Stimulated activated CD4-positive, alpha-beta T cell treated with anti-CD3 and anti-CD28 coated beads, Interleukin-1b, Interleukin-23, amount 100 ng/mL, for 1 hour (primary cell): ENCODE results near the gene KIF23.

Source experiments
- DNase-seq, 2 donors: peaks; one replicate each; pipeline ENCODE4 v3.0.0-alpha.2; 2020; ENCODE audit warnings: low read depth in 2 of 2

KIF23 gene

DNA sequence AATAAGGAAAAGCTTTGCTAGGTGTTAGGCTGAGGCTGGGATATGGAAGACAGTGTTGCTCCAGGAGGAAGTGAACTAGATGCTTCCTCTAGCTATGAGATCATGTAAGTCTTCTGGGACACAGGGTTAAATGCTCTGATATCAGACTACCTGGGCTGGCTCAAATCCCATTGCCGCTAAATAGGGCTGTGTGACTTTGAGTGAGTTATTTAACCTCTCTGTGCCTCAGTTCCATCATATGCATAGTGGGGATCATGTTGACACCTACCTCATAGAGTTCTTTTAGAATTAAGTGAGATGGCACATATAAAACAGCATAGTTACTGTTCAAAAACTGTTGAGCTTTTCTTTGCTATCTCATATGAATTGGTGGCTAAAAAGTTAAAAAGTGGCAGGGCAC, 51.1 kb downstream of the KIF23 start:
- DNase-seq, result no peak

DNA sequence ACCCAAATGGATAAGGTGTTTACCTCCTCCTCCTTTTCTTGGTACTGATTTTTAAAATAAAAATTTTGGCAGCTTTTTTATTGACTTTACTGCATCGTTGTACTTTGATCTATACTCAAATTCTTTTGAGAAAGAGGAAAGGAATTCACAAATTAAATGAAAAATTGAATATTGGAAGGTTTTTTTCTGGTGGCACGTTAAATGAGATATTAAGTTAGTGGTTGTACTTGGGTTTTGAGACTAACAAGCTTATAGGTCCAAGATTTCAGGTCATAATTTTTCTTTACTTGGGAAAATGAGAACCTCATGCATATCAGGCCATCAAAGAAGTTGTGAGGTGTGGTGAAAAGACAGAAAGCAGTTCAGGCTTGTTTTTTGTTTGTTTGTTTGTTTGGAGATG, 52.6 kb downstream of the KIF23 start:
- DNase-seq, result no peak

DNA sequence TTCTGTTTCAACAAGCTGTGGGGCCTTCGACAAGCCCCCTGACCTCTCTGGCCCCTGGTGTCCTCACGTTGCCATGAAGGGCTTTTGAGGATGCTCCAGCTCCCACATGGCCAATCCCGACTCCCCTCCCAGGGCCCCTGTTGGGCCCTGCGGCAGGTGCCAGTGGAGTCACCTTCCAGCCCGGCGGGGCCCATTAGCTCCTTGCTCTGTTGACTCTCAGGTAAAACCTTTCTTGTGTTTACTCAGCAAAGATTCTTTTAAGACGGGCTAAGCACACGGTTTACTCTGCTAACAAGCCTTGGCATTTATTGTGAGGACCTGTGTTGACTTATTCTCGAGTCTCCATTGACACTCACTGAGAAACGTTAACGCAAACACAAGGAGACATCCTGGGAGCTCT, 53.5 kb downstream of the KIF23 start:
- DNase-seq, result no peak

- peak; percentile 39 to 66 for DNase-seq
Observed at GRCh38 chr15:69468241-69469121, 54.3 kb downstream of the KIF23 start.

- no peak for DNase-seq
Observed at GRCh38 chr15:69469467-69470201, 55.5 kb downstream of the KIF23 start.

DNA sequence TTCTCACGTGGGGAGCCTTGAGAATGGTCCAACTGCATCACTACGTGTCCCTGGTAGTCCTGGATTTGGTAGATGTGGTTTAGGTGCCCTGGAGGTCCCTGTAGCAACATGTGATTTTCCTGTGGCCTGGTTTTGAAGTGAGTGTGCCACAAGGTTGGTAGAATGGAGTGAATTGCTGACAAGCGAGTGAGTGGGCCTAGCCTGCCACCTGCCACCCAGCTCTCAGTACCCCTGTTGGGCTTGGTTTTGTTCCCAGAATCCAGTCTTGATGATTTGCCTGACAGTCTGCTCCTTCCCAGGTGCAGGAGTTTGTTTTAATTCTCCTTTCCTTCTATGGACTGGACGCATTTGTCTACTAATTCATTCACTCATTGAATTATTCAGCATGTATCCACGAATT, 57.9 kb downstream of the KIF23 start:
- DNase-seq, result no peak

GRCh38 chr15:69472562-69472961, 58.4 kb downstream of the KIF23 start:
- DNase-seq, result no peak

- no peak for DNase-seq
Observed at GRCh38 chr15:69474291-69474690, 60.1 kb downstream of the KIF23 start.

GRCh38 chr15:69474846-69475455, 60.8 kb downstream of the KIF23 start:
- no peak for DNase-seq

- DNase-seq, result peak; percentile 44 to 62
Observed at GRCh38 chr15:69475769-69476358, 61.7 kb downstream of the KIF23 start.

- DNase-seq, result no peak
Observed at GRCh38 chr15:69476704-69477473, 62.7 kb downstream of the KIF23 start.

DNA sequence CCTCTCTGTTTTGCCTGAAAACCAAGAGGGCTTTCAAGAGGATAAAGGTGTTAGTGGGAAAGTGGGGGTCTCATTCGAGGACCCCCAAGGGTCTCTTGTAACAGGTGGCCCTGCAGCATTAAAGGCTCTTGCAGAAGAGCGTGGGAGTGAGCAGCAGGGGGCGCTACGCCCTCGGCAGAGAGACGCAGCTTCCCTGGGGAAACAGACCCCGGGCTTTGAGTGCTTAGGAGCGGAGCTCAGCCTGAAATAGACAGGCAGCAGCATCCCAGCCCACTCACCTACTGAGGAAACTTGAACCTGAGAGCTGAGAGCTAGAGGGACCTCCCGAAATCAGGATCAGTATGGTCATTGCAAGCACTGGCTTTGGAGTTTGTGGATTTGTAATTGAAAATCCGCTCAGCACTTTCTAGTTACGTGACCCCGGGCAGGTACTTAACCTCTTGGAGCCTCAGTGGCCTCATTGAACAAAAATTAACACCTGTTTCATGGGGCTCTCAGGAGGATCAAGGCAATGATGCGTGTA, 64.2 kb downstream of the KIF23 start:
- no peak for DNase-seq

DNA sequence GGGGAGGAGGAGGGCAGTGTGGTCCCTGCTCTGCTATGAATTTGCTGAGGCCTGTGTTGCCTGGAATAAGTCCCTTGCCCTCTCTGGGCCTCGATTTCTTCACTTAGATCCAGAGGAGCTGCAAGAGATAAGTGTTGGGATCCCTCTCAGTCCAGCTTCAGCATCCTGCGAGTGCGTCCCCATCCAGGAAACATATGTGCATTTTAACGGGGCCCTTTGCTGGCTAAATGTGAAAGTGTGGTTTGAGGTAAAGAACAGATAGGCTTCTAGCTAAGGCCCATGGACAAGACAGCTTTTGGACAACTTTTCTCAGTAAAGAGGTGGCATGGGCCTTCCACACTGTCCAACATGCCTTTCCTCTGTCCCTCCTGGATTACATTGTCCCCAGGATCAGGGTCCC, 64.9 kb downstream of the KIF23 start:
- DNase-seq, result no peak

DNA sequence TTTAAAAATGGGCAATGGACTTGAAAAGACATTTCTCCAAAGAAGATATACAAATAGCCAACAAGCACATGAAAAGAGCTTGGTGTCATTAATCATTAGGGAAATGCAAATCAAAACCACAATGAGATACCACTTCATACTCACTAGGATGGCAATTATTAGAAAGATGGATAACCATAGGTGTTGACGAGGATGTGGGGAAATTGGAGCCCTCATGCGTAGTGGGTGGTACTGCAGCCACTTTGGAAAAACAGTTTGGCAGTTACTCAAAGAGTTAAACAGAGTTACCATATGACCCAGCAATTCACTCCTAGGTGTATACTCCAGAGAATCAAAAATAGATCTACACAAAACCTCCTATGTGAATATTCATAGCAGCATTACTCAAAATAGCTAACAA, 65.8 kb downstream of the KIF23 start:
- no peak for DNase-seq

GRCh38 chr15:69480932-69481331, 66.8 kb downstream of the KIF23 start:
- DNase-seq, result no peak

- DNase-seq, result no peak
Observed at GRCh38 chr15:69482686-69483256, 68.6 kb downstream of the KIF23 start.

DNA sequence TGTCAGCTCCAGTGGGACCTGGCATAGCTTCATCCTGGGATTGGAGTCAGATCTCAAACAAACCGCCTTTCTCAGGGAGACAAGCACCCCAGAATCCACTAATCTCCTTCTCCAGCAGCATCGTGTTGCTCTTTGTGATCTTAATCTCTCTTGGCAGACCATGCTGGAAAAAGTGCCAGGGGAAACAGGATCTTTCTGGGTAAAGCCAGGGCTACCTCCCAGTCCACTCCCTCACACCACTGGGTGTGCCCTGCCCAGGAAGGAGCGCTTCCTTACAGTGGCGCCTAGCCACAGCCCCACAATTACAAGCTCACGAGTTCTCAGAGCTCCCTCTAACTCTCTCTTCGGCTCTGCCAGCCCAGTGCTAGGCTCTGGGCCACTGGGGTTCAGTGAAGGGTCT, 70.7 kb downstream of the KIF23 start:
- DNase-seq, result no peak

- no peak for DNase-seq
Observed at GRCh38 chr15:69486481-69487110, 72.4 kb downstream of the KIF23 start.

- no peak for DNase-seq
Observed at GRCh38 chr15:69489073-69489571, 75.0 kb downstream of the KIF23 start.

DNA sequence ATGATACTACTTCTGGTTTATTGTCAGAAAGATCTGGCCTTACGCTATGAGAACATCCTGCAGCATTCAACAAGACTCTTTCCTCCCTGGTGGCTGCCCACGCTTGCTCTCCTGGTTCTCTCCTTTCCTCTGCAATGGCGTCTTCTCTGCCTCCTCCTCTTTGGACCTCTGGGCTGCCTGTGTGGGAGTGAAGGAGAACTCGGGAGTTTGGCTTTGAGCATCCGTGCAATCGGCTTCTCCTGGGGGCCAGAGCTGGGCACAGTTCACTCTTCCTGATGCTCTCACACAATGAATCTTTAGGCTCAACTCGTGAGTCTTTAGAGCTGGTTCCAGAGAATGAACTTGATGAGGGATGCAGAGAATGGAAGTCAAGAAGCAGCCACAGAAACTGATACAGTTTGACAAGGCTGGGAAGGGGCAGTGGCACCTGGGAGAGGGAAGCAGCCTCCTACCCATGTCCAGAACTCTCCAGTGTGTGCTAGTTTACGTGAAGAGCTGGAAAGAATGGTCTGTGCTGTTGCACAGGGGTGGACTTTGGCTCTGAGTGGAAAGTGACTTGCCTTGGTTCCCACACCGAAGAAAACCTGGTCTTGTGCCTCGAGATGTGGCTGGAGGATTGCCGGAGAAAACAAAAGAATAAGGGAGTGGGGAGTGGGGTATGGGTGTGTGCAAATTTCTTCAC, 76.3 kb downstream of the KIF23 start:
- DNase-seq, result no peak
